SKM-1 (cell line): Measurements from ENCODE around the gene CTNND2.
"Not testable (repeated sequence)": the region's sequence is repeated elsewhere in the genome, so short reads cannot be mapped to it uniquely, and the experiment has no call there.

Experiments
- DNase-seq: peaks from one replicate; lab custom pipeline; 2025; ENCODE audit not compliant: unreplicated experiment; lab: John Stamatoyannopoulos, UW

Gene CTNND2

GRCh38 chr5:11683666-11684065 lies 220.6 kb downstream of the CTNND2 start:
- no peak for DNase-seq

GRCh38 chr5:11681796-11682195 lies 222.4 kb downstream of the CTNND2 start:
- no peak for DNase-seq

DNA sequence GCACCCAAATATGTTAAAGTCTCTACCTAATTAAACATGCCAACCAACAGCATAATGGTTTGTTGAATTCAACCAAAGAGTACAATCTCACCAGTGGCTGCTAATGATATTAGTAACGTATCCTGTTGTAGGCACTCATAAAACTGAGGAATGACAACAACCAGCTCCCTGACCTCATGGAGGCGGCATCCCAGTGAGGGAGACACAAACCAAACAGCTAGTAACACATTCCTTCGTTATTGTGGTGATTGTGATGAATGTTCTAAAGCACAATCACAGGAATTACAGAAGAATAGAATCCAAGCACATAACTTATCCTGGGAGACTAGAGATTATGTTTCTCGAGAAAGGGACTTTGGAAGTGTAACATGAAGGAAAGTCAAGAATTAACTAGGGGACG lies 224.6 kb downstream of the CTNND2 start:
- no peak for DNase-seq

DNA sequence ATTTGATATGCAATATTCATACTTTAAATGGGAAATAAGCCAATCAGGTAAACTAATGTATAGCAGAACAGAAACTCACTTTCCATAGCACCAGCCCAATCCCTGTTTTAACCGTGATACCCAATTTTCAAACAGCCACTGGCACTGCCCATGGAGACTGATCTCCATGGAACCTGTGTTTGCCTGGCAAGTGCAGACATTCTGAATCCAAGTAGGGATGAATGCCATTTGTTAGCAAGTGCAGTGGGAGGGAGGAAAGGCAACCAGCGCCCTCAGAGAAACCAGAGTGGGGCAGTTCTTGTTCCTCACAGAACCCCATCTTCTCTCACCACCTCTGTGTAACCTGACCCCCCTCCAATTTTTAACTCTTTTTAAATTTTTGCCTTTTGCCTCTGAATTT lies 229.1 kb downstream of the CTNND2 start:
- no peak for DNase-seq

GRCh38 chr5:11672385-11673085 lies 231.7 kb downstream of the CTNND2 start:
- no peak for DNase-seq

DNA sequence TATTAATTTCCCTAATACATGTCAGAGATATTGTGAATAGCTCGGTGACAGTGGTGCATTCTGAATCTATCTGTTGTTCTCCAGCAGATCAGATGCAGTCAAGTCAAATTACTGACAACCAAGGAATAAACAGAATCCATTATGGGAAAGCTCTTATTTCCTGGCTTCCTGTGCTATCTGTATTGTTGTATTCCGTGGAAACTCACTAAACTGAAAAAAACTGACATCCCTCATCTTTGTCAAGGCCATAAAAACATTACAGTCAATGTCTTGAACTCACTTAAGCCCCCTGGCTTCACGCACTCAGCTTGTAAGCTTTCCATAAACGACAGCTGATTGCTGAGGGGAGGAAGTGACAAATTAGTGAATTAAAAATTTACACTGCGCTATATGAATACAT lies 245.9 kb downstream of the CTNND2 start:
- DNase-seq = no peak

DNA sequence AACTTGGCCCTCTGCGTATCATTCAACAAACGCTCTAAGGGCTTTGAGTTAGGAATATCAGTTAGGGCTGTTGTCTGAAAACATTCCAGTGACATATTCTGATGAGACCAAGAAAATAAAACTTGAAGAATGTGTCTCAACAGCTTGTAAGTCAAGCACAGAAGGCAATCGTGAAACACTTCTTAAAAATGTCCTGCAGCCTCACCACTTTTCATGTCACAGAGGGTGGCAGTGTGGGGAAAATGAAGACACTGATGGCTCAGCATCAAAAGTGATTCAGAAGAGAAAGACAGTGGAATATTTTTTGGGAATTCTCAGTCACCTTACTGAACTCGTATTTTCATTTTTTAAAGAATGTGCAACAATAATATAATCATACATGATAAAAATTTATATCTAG lies 247.3 kb downstream of the CTNND2 start:
- no peak for DNase-seq

GRCh38 chr5:11655681-11656080 lies 248.6 kb downstream of the CTNND2 start:
- DNase-seq = no peak

DNA sequence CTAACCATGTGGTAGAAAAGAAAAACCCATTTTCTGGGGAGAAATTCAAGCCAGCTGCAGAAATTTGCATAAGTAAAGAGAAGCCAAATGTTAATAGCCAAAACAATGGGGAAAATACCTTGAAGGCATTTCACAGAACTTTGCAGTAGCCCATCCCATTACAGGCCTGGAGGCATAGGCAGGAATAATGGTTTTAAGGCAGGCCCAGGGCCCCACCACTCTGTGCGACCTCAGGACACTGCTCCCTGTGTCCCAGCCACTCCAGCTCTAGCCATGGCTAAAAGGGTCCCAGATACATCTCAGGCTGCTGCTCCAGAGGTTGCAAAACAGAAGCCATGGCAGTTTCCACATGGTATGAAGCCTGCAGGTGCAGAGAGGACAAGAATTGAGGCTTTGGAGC lies 253.3 kb downstream of the CTNND2 start:
- no peak for DNase-seq

DNA sequence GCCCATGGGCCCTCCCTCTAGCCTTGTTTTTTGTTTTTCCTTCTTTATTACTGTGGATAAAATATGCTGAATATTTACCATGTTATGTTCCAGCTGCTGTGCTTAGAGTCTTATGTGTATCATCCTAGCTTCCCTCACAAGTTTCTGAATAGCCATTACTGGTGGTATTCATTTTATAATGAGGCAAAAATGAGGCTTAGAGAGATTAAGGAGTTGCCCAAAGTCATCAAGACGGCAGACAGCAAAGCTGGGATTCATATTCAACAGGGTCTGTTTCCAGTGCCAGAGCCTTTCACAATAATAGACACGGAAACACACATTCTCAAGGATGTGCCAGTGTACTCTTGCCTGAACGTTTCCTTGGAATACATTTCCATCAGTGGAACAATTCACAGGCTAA lies 258.1 kb downstream of the CTNND2 start:
- DNase-seq = no peak

GRCh38 chr5:11642438-11642837 lies 261.8 kb downstream of the CTNND2 start:
- DNase-seq = no peak

- no peak for DNase-seq
These were observed 263.9 kb downstream of the CTNND2 start for GRCh38 chr5:11640158-11640873.

DNA sequence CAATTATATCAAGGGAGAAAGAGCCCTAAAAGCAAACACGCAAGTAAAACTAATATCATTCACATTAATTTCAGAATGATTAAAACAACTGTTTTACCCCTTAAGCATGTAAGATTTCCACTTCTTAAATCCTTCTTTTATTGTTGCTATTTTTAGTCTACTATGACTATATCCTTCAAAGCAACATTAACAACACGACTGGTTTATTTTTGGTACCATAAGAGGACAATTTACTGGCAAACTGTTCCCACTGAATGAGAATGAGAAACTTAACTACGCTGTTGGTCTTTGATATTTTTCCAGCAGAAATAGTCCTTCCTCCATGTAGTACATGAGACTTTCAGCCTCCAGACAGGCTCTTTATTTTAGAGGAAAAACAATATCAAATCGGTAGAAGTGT lies 281.5 kb downstream of the CTNND2 start:
- no peak for DNase-seq

DNA sequence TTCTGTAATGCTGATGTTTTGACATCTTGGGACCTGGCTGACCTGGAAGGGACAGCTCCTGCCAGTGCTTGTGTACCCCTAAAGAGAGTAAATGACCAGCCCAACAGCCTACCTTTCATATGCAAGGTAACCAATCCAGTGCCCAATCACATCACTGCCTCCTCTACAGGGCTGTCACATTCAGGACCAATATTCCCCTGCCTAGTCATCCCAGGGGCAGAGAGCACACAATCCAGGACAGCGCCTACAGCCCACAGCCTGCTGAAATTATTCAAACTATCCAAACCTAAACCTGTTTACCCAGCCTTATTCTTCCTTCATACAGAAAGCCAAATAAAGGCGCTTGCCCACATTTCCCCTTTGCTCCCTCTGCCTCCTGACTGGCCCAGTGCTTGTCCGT lies 284.1 kb downstream of the CTNND2 start:
- no peak for DNase-seq

DNA sequence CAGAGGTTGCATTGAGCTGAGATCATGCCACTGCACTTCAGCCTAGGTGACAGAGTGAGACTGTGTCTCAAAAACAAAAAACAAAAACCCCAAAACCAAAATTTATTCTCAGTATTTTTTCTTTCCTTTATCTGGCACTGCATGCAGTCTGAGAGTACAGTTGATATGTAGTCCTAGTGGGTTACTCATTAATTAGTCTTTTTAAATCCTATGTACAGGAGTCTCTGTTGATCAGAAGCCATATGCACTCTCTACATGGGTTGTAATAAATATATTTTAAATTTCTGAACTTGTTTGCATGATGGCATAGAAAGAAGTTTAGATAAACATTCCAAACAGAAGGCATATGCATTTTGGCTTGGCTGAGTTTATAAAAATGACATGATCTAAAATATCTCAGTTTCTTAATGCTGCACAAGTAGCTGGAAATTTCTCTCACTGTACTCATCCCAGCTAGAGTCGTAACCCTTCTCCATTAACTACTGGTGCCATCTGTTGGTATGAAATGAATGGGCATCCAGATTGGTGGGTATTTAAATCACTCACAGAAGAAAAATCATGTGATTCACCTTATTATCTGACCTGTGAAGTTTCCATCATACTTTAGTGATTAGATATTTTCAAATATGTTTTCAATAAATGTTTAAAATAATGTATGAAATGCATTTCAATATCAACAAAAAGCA lies 284.8 kb downstream of the CTNND2 start:
- no peak for DNase-seq

GRCh38 chr5:11617080-11617479 lies 287.2 kb downstream of the CTNND2 start:
- no peak for DNase-seq

DNA sequence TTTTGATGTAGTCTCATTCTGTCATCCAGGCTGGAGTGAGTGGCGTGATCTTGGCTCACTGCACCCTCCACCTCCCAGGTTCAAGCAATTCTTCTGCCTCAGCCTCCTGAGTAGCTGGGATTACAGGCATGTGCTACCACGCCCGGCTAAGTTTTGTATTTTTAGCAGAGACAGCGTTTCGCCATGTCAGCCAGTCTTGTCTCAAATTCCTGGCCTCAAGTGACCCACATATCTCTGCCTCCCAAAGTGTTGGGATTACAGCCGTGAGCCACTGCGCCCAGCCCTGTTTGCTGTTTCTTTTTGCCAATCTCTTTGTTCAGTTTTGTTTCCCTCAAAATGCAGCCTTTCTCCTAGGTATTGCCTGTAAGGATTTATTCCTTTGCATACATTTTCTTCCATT lies 287.6 kb downstream of the CTNND2 start:
- not testable (repeated sequence) for DNase-seq

DNA sequence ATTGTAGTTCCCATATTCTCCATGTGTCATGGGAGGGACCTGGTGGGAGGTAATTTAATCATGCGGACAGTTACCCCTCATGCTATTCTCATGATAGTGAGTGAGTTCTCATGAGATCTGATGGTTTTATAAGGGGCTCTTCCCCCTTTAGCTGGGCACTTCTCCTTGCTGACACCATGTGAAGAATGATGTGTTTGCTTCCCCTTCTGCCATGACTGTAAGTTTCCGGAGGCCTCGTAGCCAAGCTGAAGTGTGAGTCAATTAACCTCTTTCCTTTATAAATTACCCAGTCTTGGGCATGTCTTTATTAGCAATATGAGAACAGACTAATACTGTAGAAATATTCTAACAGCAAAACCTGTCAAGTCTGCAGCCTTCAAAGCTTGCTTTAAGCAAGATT lies 293.2 kb downstream of the CTNND2 start:
- no peak for DNase-seq

GRCh38 chr5:11609570-11610303 lies 294.5 kb downstream of the CTNND2 start:
- DNase-seq = no peak

DNA sequence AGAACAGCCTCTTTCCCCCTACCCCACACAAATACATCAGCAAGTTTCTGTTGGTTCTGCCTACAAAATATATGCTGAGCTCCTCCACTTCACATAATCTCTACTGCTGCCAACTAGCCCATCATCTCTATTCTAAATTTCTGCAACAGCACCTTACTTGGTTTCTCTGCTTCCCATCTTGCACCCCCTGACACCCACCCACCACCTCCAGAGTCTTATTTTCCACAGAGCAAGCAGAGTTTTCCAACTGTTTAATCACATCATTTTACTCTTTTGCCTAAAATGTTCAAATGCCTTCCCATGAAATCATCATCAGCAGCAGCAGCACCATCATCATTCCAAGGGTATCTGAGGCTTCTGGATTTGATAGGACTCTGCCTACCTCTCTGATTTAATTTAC lies 295.7 kb downstream of the CTNND2 start:
- DNase-seq = no peak

DNA sequence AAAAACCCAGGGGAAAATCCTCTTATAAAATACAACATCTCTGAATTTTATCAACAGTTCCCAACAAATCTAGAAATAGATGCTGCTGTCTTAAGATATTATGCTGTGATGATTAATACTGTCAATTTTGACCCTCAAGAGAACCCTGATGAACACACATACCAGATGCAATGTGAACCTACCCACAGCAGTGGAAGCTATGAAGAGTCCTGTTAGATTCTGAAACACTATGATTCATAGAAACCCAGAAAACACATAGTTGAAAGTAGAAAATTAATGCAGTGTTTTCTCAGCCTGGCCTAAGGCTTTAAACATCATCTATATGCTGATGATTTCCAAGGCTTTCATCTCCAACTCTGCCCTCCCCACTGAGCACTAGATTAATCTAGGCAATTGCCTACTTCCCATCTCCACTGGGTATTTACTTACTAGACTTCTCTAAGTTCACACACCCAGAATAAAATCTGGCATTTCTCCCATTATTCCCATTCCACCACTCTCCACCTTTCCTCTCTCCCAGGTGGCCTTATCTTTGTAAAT lies 296.2 kb downstream of the CTNND2 start:
- DNase-seq = no peak
